Stimulated activated CD8-positive, alpha-beta memory T cell treated with anti-CD3 and anti-CD28 coated beads, Interleukin-2, amount 100 ng/mL, for 1 hour (primary cell): ENCODE results near the gene HADH.
"Not testable (repeated sequence)": the region's sequence is repeated elsewhere in the genome, so short reads cannot be mapped to it uniquely, and the experiment has no call there.

Experiments
- DNase-seq, 2 donors: peaks; one replicate each; pipeline ENCODE4 v3.0.0-alpha.2; 2020; ENCODE audit warnings: low read depth in 2 of 2

HADH gene

GRCh38 chr4:107996949-107997788 lies 7.5 kb downstream of the HADH start:
- DNase-seq = no peak

- DNase-seq = no peak
Observed at GRCh38 chr4:107997794-107998193, 8.1 kb downstream of the HADH start.

DNA sequence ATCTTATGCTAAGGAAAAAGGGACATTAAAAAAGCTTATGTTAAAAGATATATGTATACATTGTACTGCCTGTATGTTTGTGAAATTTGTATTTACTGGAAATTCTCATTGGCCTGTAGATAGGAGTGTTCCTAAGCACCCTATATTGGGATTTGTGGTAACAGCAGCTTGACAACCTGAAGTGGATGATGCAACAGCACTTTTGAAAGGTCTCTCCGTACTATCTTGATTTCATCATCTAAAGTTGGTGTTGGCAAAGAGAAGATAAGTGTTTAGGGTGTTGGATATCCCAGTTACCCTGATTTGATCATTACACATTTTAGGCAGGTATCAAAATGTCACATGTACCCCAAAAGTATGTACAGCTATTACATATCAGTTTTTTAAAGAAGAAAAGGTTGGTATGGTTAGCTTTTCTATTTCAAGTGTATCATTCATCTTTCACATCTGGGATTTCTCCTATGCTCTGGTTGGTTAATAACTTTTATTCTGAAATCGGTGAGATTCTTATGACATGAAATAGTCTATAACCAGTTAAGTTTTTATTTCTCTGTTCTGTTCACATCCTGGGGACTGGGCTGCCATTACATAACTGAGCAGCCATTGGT lies 10.3 kb downstream of the HADH start:
- DNase-seq = no peak

DNA sequence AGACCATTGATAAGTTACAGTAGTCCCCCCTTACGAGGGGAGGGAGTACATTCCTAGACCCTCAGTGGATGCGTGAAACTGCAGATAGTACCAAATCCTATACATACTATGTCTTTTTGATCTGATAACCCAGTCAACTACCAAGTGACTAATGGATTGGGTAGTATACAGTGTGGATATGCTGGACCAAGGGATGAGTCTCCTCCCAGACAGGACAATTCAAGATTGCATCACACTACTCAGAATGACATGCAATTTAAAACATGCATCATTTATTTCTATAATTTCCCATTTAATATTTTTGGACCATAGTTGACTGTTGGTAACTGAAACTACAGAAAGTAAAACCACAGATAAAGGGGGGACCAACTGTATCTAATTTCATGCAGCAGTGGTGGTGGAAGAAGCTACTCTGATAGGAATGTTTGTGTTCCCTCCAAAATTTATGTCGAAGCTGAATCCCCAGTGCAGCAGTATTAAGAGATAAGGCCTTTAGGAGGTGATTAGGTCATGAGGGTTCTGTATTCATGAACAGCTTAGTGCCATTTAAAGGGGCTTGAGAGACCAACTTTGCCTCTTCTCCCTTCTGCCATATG lies 11.9 kb downstream of the HADH start:
- DNase-seq = no peak

DNA sequence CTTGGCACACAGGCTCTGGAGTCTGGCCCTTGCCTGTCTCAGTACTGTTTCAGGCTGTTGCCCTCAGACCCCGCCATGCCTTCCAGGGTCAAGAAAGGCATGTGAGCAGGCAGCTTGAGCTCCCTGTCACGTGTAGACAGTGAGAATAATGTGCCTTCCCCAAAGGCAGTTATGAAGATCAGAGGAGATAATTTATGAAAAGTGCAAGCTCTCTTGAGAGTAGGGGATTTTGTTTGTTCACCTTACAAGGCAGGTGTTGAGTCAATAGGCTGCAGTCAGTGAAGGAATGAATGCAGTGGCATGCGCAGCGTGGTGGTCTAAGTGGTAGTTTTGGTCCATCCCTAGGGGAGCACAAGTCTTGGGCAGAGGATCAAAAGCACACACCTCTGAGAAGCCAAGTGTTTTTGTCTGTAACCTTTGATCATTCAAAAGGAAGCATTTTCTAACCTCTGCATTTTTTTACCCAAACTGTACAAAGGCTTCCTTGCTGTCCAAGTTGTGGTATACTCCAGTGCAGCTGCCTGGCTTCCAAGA lies 14.4 kb downstream of the HADH start:
- DNase-seq = no peak

GRCh38 chr4:108004646-108005045 lies 15.0 kb downstream of the HADH start:
- no peak for DNase-seq

DNA sequence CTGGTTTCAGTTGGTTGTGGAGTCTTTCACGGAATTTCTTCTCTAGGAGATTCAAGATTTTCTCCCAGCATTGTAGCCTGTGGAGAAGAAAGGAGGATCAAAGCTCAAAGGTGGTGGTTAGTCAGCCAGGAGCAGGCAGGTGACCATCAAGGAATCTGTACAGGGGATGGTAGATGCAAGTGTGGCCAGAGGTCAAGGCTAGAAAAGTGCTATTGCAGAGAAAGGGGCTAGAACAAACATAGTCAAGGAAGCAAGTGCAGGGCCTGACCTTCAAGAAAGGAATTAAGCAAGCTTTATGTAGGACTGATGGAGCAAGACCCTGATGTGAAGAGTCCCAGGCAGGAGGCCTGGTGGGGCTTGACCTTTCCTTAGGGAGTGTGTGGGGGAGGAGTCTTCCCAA lies 16.1 kb downstream of the HADH start:
- no peak for DNase-seq

DNA sequence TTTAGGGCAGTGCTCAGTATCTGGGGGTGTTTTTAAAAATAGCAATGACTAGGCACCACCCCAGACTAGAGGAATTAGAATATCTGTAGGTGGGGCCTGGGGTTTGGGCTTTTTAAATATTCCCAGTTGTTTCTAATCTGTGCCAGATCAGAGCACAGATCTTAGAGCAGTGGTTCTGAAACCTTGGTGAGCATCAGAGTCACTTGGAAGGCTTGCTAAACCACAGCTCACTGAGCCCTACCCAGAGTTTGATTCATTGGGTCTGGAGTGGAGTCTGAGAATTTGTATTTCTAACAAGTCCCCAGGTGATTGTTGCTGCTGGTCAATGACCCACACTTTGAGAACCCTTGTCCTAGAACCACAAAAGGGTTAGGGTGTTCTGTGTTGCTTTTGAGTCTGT lies 16.7 kb downstream of the HADH start:
- DNase-seq = no peak

DNA sequence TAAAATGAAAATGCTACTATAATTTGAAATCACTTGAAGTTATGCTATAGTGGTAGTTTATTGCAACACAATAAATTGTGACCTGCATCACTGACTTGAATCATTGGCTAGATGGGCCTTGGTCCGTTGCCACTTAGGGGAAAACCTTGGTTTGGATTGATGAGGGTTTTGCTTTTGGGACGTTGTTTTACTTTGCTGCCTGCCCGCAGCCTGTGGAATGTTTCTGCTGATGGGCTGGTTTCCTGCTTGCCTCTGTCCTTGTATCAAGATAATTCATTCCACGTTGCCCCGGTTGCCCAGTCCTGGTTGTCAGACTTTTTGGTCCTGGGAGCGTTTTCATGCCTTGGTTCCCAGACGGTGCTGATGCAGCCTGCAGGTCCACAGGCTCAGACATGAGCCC lies 18.3 kb downstream of the HADH start:
- DNase-seq = no peak

DNA sequence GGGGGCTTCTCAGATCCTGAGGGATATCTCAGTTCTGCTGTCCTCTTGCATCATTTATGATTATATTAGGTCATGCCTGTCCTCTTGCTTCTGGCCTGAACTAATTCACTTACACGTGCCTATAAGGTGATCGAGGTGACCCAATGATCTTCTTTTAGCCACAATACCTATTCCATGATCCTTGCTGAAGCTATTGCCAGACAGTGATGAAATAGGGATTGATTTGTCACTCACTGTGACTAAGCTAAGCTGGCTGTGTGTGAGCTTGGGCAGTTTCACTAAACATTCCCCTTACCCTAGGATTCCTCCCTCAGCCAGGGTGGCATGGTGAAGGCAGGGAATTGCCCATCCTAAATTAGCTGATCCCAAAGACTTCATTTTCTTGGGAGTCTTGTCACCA lies 19.0 kb downstream of the HADH start:
- no peak for DNase-seq

GRCh38 chr4:108010167-108010566 lies 20.5 kb downstream of the HADH start:
- no peak for DNase-seq

DNA sequence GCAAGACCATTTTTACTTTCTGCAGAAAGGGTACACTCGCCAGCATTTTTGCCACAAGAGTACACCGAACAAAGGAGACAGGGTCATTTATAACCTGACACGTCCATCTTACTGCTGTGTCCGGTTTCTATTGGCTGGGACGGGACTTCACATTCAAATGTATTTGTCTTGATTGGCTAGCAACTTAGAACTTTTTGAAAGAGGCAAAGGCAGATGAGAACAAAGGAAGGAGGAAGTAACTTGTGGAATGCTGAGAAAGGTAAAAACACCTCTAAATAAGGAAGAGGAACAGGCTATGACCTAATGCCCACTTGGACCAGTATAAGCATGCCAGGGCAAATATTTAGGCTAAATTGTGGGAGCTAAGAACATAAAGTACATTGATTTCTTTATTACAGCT lies 22.7 kb downstream of the HADH start:
- not testable (repeated sequence) for DNase-seq

DNA sequence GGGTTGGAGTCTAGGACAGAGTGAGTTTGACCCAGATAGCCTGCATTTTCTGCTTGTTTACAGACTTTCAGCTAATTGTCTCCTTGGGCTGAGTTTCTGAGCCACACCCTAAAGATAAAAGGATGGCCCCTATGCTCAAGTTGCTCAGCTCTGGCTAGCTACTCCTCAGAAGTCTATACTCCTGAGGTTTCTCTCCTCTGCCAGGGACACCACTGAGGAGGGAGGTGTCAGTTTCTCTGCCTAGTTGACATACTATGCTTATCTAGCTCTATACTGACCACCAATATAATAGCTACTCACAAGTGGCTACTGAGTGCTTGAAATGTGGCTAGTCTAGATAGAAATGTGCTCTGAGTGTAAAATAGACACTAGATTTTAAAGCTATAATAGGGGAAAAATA lies 23.6 kb downstream of the HADH start:
- no peak for DNase-seq

GRCh38 chr4:108013955-108014354 lies 24.3 kb downstream of the HADH start:
- no peak for DNase-seq

- DNase-seq = peak; percentile 66 to 74
Observed at GRCh38 chr4:108018040-108018883, 28.6 kb downstream of the HADH start.

GRCh38 chr4:108018884-108019187 lies 29.1 kb downstream of the HADH start:
- DNase-seq = no peak

DNA sequence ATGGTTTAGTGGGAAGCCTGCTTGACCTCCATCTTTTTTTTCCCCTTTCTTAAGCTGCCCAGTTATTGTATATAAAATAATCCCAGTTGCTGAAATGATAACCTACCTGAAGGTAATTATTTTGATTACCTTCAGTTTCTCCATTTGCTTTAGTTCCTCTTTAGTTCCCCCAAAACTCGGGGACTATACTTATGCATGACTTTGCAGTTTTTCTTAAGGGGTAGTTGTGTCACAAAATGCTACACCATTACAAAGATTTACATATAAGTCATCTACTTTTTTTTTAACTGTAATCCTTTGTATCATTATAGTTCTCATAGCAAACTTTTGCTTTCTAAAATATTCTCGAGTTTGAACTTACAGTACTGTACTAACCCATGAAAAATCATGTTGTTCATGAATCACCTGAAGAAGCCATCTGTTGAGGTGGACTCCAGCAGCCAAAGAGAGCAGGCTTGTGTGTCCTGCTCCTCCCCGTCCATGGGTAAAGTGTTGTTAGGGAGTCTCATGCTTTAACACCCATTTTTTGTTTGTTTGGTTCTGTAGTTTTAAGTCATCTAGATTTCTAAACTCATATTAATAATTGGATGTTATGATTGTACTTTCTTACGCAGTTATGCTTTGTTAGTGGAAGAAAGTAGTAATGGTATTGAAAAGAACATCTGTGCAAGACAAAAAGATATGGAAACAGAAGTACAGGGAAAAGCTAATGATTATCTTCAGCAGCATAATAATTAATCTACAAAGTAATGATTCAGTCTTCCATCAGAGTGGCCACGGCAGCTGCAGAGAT lies 34.6 kb downstream of the HADH start:
- DNase-seq = no peak

DNA sequence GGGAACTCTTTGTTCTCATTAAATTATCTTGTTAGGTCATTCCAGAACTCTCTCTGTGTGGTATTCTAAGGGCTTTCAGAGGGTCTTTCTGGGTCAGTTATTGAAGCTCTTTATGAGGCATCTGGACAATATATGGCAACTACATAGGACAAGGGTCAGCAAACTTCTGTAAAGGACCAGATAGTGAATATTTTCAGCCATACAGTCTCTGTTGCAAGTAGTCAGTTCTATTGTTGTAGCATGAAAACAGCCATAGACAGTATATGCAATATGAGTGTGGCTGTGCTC lies 35.1 kb downstream of the HADH start:
- no peak for DNase-seq

GRCh38 chr4:108029016-108029720 lies 39.5 kb downstream of the HADH start:
- DNase-seq = no peak

DNA sequence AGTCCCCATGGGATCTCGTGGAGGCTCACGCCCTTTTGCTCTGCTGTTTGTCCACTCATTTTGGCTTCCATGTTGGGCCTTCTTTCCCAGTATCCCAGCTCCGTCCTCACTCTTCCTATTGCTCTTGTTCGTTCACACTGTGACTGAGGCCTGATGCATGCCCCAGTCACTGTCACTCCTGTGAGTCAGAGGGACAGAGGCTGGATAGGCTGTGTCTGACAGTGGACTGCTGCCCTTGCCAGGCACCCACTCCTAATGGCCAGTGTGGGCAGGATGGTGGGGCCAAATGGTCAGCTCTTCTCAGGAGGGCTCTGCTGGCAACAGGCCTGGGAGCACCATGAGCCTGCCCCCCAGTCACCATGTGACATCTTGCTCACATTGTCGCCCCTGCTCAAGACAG lies 40.0 kb downstream of the HADH start:
- no peak for DNase-seq

DNA sequence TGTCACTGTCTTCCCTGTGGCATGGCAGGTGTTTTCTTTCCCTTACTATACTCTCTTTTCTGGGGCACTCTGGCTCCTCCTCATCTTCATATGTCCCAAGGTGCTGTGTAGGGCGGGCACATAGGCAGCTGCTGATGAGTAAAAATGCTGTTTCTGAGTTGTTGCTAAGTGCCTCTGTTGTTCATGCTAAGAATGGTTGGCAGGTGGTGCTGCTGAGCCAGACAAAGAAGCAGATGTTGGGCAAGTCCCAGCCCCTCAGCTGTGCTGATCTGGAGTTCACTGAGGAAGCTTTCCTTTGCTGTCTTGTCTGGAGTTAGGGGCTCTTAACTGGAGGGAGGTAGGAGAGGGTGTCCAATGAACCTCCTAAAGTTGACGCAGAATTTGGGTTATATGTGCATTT lies 40.6 kb downstream of the HADH start:
- peak; percentile 24 to 47 for DNase-seq
